Hematopoietic multipotent progenitor cell (in vitro differentiated cells): ENCODE results near the gene BLM. TPM values are rescaled to one million over a fixed set of nuclear protein-coding genes. Genes with fewer than 3 reads are reported as not detected.
"Not testable (repeated sequence)": the region's sequence is repeated elsewhere in the genome, so short reads cannot be mapped to it uniquely, and the experiment has no call there.

Experiments used
- DNase-seq, 3 donors: peaks; one replicate each; pipeline ENCODE4 v3.0.0-alpha.2; 2011 to 2015; ENCODE audit warnings: low read depth in 2 of 3, low spot score in 2 of 3
- total RNA-seq: library from RNA; depleted of rRNA; stranded (reverse); fragments of >200 nt; gene quantifications from one replicate; pipeline ENCODE4 v1.2.3, GENCODE V29; 2012

BLM gene
- total RNA-seq, 1 donor: 5.1 TPM

- peak in 2 of 3 donors; percentile 67 to 81 for DNase-seq
Measured at GRCh38 chr15:90839187-90840071, 122.3 kb downstream of the BLM start.

GRCh38 chr15:90840157-90840855, 123.2 kb downstream of the BLM start:
- no peak for DNase-seq

DNA sequence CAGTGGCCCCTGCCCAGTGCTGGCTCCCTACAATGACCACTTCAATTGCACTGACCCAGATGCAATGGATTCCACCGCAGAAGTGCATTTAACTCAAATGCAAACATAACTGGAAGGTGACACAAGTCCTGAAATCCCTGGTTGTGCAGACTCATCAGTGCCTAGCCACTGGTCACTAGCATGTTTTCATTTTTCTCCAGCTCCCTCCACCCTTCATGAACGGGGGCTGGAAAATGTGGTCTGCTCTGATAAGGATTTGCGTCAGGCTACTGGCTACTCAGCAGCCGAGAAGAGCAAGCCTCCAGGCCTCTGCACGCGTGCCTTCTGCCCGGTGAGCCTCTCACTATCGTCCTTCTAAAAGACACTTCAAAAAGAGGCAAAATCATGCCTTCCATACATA, 123.8 kb downstream of the BLM start:
- peak in 2 of 3 donors; percentile 52 to 66 for DNase-seq

DNA sequence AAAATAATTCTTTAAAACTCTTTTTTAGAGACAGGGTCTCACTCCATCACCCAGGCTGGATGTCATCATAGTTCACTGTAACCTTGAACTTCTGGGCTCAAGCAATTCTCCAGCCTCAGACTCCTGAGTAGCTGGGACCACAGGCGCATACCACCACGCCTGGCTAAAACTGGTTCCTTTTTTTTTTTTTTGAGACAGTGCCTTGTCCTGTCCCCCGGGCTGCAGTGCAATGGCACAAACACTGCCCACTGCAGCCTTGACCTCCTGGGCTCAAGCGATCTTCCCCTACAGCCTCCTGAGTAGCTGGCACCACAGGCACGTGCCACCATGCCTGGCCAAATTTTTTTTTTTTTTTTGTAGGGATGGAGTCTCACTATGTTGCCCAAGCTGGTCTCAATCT, 127.5 kb downstream of the BLM start:
- no peak for DNase-seq

DNA sequence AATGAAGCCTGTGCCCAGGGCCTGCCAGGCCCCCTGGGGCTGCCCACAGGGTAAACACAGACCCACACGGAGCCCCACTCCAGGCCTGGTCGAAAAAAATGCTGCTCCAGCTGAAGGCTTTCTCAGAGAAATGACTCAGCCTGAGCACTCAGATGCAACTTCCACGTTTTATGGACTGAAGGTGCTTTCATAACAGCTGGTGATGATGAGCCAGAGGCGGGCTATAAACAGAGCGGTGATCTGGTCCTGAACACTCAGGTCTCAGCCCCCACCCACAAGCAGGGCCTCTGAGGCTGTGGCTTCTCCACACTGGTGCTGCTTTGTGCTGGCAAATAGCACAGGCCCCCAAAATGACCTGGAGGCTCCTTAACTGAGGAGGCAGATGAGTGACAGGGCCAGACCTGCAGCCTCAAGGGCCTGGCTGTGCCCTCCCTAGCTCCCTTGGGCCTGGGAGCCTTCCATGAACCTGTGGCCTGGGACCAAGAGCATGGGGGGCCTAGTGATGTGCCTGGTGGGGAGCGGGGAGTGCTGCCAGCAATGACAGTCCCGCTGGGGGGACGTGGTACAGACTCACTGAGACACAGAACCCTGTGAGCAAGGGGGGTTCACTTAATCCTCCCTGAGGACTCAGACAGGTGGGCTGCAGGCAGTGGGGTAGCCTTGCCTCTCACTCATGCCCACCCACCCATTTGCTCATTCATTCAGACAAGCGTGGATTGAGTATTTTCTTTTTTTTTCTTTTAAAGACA, 128.2 kb downstream of the BLM start:
- peak in 2 of 3 donors; percentile 59 to 73 for DNase-seq

DNA sequence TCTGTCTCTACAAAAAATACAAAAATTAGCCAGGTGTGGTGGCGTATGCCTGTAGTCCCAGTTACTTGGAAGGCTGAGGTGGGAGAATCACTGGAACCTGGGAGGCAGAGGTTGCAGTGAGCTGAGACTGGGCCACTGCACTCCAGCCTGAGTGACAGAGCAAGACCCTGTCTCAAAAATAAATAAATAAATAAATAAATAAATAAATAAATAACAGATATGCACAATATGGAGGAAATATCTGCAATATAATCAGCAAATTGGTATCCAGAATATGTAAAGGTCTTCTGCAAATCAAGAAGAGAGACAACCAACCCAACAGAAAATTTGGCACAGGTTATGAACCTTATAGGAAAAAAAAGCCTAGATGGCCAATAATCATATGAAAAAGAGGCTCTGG, 132.3 kb downstream of the BLM start:
- DNase-seq: not testable (repeated sequence)

DNA sequence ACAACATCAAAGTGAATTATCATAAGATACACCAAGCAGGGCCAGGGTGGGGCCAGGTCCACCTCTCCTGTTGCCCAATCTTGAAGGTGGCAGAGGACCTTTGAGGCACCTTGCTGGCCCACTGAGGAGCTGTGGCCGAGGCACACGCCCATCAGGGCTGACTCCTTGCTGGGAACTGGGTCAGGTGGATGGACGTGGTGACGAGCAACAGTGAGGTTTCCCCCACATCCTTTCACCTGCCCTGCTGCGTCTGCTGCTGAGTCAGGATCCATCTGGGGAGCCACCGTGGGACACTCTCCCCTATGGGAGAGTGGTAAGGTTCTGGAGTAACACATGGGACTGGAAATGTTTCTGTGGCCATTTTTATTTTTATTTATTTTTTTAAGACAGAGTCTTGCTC, 134.0 kb downstream of the BLM start:
- no peak for DNase-seq

GRCh38 chr15:90851940-90852339, 134.8 kb downstream of the BLM start:
- no peak for DNase-seq

DNA sequence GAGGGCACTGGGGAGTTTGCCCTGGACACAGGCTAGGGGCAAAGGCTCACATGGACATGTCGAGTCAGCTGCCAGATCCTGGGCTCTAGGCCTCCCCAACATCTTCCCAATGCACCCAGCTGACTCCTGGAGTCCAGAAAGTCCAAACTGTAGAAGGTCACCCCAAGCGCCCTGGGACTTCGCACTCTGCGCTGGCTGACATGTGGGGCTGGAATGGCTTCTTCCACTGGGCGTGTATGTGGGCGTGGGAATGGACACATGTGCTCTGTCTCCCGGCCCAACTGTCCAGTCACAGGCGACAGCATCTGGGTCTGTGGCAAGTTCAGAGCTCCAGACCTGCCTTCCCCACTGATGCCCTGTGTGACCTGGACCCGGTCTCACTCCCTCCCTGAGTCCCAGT, 138.0 kb downstream of the BLM start:
- DNase-seq: no peak

DNA sequence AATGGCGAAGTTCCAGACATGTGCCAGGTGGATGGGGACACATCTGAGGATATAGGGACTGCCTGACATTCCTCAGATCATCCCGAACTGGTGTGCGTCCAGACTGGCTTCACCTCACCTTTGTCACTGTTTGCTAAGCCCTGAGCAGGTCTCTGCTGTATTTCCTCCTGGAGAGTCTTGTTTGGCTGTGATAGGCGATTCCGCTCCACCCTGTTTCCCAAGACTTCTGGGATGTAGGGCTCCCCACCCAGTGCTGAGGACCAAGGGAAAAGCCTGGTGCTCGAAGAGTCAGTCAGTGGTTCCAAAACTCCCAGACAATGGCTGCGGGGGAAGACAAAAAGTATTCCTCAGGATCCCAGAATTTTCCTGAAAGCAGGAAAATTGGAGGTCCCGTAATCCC, 140.2 kb downstream of the BLM start:
- DNase-seq: no peak

GRCh38 chr15:90857883-90858443, 140.8 kb downstream of the BLM start:
- DNase-seq: no peak

- no peak for DNase-seq
Measured at GRCh38 chr15:90859234-90860131, 142.3 kb downstream of the BLM start.

DNA sequence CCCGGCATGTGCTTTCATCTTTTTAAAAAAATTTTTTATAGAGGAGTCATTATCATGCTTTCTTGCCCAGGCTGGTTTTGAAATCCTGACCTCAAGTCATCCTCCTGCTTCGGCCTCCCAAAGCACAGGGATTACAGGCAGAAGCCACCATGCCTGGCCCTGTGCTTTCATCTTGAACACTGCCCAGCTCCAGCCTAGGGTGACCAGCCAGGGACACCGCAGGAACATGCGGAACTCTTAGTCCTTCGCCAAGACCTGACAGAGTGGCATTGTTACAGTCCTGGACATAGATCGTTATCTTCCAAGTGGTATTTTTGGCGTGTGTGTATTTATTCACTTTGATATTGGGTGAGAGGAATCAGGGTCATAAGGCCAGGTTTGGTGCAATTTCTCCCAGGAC, 143.3 kb downstream of the BLM start:
- DNase-seq: no peak

DNA sequence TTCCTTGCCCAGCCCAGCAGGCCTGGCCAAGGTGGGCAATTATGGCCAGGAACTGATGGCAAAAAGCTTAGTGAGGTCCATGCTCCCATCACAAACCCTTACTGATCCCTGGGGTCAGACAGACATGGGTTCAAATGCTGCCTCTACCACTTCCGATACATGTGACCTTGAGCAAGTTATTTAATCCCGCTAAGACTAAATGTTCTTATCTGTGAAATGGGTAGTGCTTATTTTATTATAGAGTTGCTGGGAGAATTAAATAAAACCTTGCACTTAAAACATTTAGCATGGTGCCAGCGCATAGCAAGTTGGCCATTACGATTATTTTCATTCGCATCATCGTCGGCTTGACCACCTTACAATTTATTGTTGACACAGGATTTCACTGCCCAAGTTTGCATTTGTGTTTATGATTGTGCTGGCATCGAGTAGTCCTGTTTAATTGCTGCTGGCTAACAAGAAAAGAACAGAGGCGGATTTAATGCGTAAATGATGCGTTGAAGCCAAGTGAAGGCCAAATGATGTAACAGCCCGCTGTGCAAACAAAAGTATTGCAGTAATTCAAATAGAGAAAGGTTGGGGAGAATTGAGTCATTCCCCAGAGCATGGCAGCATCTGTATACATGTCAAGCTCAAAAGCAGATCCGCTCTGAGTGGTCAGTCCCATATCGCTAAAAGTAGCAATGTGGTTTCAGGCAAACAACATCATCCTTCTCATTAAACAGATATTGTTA, 144.0 kb downstream of the BLM start:
- no peak for DNase-seq

DNA sequence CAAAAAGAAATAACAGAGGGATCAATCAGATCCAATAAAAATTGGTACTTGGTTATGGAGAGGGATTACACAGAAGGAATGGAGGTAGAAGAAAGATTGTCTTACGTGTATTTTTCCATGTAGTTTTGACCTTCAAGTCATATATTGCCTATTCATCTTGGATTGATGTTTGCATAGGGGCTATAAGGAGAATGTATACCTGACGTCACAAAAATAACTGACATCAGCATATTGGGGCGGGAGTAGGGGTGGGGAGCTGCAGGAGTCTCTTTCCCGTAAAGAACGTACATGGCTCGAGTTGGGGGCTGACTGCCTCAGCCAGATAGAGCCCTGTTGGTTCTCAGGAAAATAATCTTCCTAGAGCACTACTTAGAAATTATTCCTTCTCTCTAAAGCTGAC, 145.3 kb downstream of the BLM start:
- no peak for DNase-seq

- DNase-seq: no peak
Measured at GRCh38 chr15:90862964-90863778, 146.0 kb downstream of the BLM start.

DNA sequence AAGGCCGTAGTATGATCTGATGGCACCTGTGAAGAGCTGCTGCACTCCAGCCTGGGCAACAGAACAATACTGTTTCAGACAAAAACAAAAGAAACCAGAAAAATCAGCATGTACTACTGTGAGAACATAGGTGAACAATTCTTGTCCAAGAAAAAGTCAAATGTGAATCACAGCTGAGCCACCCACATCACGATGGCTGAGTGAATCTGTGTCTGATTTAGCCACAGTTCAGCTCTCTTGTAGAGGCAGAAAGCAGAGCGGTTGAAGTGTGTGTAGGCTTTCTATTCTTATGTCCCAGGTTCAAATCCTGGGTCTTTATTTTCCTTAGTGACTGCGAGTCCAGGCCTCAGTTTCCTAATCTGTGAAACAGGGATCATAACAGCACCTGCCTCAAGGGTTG, 146.8 kb downstream of the BLM start:
- no peak for DNase-seq

- DNase-seq: no peak
Measured at GRCh38 chr15:90864507-90864906, 147.4 kb downstream of the BLM start.
